Eye (tissue), 1 donor: ENCODE measurements around the gene TLCD3A.
A peak's percentile ranks its signal among the peaks of the same experiment; 100 is the strongest.
"Not testable (repeated sequence)": the region's sequence is repeated elsewhere in the genome, so short reads cannot be mapped to it uniquely, and the experiment has no call there.

Experiments
- DNase-seq: peaks from one replicate; pipeline ENCODE4 v3.0.0-alpha.2; 2015

The TLCD3A gene

DNA sequence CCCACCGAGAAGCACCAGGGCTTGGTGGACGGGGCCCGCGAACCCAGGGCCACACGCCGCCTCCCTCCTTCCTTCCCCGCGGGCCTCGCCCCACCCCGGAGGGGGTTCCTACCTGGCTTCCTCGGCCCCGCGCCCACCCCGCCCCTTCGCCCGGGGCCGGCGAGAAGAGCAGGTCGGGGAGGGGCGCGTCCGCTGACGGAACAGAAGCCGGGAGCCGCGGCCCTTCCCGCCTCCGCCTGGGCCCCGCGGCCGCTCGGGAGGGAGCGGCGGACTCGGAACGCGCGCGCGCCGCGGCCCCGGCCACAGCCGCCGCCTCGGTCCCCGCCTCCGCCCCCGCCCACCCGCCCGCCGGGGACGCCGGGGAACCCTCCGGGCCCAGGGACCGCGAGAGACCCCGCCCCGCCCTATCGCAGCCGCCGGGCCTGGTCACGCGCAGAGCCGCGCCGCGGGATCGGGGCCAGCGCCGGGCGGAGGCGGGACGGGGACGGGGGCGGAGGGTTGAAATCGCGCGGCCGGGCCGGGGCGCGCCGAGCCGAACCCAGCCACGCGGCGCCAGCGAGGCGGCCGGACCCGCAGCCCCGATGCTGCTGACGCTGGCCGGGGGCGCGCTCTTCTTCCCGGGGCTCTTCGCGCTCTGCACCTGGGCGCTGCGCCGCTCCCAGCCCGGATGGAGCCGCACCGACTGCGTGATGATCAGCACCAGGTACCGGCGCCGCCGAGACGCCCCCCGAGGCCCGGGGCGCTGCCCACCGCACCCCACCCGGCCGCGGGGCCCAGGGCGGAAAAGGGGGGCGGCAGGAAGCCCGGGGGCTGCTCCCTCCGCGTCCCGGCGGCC, at the start of gene TLCD3A:
Gene TLCD3A, plus strand, starts transcription at position 530 of the 835 bp plus-strand sequence. Its CDS starts 52 bp downstream, at position 582.
- DNase-seq, result peak; percentile 74

DNA sequence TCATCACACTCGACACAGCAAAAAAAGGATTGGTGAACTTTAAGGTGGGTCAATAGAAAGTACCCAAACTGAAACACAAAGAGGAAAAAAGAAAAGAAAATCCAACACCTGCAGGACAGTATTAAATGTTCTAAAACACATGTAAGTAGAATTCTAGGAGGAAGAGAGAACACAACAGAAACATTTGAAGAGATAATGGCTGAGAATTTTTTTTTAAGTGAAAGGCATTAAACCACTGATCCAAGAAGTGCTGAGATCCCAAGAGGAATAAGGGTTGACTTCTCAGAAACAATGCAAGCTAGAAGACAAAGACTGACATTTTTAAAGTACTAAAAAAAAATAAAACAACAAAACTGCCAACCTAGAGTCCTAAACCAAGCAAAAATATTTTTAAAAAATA, 49.4 kb upstream of the TLCD3A start:
- no peak for DNase-seq

DNA sequence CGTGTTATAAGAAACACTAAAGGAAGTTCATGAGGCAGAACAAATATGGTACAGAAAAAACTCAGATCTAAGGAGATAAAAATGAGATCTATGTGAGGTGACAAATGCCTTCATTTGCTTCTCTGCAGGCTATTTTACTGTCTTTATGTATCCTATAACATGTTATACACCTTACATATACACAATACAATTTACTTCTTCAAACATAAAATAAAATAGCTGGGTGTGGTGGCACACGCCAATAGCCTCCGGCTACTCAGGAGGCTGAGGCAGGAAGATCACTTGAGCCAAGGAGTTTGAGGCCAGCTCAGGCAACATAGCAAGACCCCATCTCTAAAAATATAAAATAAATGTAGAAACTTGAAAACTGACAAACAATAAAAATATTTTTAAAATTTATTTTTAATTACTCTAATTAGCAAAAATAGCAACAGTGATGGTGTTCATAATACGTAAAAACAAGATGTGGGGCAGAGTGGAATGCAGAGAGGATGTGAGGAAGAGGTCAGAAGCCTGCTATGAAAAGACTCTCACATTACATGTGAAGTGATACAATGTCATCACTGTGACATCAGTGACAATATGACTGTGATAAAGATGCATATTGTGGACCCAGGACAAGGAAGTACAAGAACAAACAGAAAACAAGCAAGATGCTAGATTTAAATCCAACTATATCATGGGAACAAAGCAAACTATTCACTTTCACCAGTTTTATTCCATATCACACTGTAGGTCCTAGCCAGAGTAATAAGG, 48.7 kb upstream of the TLCD3A start:
- DNase-seq, result no peak

DNA sequence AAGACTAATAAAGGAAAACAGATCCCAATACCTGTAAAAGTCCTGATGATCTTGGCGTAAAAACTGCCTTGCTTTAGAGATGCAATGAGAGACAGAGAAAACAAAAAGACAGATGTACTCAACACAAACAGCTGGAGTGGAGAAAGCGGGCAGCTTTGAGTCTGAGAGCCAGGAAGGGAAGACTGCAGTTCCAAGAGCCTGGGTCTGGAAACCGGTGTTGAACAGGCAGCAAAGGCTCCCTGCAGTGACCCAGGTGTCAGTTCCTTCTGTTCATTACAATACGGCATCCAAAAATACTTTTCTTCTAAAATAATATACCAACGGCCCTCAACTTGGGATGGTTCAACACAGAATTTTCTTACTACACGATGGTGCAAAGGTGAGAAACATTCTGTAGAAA, 47.4 kb upstream of the TLCD3A start:
- no peak for DNase-seq

DNA sequence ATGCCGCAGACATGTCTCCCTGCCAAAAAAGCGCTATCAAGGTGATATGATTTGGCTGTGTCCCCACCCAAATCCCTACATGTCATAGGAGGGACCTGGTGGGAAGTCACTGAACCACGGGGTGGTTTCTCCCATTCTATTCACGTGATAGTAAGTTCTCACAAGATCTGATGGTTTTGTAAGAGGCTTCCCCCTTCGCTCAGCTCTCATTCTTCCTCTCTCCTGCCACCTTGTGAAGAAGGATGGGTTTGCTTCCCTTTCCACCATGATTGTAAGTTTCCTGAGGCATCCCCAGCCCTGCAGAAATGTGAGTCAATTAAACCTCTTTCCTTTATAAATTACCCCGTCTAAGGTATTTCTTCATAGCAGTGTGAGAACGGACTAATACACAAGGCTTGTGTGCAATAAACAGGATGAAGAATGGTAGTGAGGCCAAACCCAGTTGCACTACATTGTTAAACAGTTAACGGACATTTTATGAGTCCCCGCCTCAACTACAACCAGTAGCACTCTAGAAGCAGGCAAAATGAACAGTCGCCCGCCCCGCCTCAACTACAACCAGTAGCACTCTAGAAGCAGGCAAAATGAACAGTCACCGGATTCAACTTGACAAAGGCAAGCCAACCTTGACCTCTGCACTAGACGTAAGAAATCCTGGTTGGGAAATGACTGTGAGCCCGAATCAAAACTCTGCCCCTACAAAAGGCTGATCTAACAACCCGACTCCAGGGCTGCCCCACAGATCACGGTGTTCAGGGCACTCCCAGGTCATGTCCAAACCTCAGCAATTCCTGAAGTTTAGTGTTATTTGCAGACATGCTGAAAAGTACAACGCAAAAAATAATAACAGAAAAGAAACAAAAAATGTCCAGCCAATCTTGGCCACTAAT, 44.1 kb upstream of the TLCD3A start:
- DNase-seq, result peak; percentile 62

DNA sequence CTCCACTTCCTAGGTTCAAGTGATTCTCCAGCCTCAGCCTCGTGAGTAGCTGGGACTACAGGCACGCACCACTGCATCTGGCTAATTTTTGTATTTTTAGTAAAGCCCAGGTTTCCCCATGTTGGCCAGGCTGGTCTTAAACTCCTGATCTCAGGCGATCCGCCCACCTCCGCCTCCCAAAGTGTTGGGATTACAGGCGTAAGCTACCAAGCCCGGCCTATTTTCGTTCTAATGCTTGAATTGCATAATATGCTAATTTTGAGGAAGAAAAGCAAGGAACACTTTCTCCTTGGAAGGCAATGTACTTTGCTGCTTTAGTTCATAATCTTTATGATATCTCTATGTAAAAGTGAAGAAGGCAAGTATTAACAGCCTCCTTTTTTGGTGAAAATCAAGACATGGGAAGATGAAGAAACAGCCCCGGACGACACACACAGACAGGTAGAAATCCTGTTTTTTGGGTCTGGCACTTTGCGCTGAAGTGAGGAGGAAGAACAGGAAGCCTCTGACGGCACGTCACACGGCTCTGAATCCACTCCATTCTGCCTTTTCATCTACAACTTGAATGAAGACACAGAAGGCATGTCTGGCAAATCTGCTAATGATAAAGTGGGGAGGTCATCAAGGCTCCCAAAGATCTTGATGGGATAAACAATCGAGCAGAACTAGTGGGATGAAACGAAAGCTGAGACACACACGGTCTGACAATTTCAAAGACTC, 42.7 kb upstream of the TLCD3A start:
- DNase-seq, result no peak

DNA sequence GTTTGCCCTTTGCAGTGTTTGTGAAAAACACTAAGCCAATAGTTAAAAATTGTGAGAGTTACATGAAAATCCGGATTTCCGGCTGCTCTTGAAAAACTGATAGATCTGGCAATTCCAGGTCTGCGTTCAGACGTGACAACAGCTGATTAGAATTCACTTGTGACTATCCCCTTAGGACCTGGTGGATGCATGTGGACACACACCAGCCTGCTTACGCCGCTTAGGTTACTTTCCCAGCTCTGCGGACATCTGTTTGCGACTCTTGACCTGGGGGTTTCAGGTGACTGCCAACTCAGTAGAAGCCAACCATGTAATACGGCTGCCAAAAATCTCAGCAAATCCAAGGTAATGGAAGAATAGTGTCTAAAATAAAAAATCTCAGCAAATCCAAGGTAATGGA, 42.0 kb upstream of the TLCD3A start:
- DNase-seq, result no peak

DNA sequence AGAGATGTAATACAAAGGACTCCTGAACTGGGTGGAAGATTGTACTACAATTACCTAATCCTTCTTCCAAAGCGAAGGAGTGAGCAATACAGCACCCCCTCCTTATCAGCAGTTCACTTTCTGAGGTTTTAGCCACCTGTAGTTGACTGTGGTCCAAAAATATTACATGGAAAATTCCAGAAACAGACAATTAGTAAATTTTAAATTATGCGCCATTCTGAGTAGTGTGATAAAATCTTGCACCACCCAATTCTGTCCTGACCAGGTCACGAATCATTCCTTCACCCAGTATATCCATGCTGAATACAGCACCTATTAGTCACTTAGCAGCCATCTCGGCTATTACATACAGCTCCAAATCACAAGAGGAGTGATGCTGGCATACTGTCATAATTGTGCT, 41.0 kb upstream of the TLCD3A start:
- no peak for DNase-seq

DNA sequence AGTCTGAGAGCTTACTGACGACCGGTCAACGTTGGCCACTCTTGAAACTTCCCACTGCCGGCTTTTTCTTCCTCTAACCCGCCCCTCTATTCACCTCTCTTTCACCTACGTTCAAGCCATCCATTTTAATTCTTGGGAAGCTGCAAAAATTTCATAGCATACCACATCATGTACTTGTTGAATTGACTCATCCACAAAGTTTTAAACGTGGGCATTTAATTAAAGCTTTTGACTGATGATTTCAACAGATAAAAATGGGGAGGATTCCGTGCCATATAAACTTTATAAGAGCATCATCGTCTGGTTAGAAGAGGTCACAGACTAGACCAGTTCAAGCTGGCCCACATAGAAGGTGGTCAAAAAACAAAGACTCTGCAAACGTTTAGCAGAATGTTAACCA, 40.3 kb upstream of the TLCD3A start:
- no peak for DNase-seq

- peak; percentile 33 for DNase-seq
Observed at GRCh38 chr17:693791-694638, 38.4 kb upstream of the TLCD3A start.

DNA sequence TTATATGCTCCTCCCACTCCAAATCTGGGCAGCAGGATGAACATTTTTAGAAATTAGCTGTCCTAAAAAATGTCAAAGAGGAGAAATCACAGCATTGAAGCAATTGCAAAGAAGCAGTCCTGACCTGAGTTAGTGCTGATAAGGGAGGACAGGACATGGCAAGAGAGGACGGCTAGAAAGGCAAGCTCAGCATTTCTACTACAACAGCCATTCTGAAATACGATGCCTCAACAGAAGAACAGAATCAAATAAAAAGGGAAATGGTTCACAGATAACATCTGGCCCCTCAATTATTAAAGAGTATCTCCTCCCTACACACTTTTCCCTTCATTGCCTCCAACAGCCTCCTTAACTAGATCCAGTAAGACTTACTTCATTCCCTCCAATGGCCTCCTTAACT, 36.0 kb upstream of the TLCD3A start:
- DNase-seq, result no peak

DNA sequence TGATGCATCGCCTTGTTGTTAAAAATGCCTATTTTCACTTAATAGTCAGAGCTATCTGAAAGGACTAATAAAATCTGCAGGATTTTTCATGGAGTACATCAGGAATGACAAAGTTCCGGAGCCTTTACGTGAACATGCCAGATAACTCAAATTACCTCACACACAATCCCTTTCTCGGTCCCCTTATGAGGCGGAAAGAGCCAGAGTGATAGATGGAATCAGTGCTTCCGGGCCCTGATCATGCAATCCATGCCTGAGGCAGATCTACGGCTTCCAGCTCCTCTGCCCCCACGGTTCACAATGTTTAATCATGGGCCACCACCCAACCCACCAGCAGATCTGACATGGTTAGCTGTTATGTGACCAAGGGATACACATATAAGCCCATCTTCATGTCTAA, 34.7 kb upstream of the TLCD3A start:
- no peak for DNase-seq

DNA sequence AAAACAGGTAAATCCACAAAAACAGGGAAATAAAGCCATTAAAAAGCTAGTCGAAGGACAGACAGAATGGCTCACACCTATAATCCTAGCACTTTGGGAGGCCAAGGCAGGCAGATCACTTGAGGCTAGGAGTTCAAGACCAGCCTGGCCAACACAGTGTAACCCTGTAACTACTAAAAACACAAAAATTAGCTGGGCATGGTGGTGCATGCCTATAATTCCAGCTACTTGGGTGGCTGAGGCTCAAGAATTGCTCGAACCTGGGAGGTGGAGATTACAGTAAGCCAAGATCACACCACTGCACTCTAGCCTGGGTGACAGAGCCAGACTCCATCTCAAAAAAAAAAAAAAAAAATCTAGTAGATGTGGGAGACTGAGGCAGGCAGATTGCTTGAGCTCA, 34.3 kb upstream of the TLCD3A start:
- DNase-seq, result not testable (repeated sequence)

DNA sequence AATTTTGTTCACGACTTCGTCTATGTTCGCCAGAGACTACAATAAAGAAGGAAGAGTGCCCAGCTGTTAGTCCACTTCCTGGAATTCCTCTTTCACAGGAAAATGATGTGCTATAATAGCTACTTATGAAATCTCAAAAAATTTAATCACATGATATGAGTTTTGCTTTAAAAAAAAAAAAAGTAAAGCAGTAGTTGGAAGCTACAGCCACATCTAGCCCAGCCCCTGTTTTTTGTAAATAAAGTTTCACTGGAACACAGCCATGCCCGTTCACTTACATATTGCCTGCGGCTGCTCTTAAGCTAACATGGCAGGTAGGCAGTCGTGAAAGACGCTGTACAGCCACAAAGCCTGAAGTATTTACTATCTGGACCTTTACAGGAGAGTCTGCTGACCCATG, 33.1 kb upstream of the TLCD3A start:
- DNase-seq, result no peak

DNA sequence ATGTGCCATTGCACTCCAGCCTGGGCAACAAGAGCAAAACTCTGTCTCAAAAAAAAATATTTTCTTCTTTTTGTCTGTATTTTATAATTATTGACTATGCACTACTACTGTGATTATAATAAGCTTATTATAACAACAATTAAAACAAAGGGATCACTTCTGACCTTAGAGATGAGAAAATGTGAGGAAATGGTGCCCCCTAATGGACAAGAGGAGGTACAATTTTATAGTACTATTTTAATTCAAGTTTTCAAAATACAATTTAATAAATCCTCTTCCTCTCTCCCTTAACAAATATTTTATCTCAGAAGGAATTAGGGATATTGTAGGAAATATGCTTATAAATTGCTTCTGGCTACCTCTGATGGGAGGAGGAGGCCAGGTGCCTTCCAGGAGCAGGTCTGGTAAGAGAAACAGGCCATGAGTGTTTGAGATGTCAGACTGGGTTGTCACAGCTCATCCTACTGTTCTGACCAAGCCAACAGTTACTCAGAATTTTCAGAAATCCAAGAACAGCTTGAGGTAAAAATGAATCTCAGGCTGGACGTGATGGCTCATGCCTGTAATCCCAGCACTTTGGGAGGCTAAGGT, 31.8 kb upstream of the TLCD3A start:
- peak; percentile 58 for DNase-seq

DNA sequence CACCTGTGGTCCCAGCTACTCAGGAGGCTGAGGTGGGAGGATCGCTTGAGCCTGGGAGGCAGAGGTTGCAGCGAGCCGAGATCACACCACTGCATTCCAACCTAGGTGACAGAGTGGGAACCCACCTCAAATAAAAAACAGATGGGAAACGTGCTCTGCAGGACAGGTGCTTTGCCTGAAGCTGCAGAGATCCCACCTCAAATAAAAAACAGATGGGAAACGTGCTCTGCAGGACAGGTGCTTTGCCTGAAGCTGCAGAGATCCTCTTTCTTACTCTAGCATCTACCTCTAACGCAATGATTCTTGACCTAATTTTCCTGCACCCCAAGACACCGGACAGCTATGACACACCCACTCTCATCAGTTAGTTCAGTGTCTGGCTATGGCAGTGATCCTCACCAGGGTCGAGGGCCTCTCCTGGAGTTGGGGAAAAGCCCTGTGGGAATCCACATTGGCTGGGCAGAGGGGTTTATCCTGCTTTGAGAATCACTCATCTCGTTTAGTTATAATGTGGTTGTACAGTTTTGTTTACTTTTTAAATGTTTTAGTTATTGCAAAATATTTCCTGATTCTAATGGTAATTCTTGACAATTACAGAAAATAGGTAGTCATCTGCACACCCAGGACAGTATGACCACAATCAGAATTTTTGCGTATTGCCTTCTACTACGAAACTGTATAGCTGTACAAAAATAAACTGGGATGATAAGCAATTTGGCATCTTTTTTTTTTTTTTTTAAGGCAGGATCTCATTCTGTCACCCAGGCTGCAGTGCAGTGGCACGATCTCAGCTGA, 29.1 kb upstream of the TLCD3A start:
- no peak for DNase-seq

- no peak for DNase-seq
Observed at GRCh38 chr17:704111-704864, 28.1 kb upstream of the TLCD3A start.

DNA sequence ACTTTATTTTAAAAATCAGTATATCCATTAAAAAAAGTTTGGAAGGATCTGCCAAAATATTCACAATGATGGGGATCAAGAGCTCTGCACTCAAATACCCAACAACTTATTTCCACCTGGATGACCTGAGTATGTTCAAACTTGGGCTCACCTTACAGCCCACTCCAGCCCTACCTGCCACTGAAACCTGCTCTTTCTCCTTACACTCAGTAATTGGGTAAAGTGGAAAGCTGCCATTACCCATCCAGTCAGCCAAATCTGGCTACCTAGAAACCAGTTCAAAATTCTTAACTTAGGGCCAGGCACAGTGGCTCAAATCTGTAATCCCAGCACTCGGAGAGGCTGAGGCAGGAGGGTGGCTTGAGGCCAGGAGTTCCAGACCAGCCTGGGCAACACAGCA, 27.4 kb upstream of the TLCD3A start:
- DNase-seq, result no peak

- no peak for DNase-seq
Observed at GRCh38 chr17:705863-706262, 26.5 kb upstream of the TLCD3A start.

DNA sequence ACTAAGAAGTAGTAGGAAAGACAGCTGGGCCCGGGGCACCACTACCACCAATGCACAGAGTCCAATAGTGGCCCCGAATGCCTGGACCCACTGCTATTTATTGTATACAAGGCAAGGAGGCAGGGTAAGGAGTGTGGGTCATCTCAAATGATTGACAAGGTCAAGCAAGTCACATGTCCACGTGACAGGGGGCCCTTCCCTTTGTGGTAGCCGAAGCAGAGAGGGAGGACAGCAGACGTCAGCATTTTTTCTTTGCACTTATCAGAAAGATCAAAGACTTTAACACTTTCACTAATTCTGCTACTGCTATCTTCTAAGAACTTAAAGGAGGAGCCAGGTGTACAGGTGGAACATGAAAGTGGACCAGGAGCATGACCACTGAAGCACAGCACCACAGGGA, 24.3 kb upstream of the TLCD3A start:
- DNase-seq, result no peak
